HepG2 (cell line): ENCODE results near the gene GDF7. TPM values are rescaled to one million over a fixed set of nuclear protein-coding genes. Genes with fewer than 3 reads are reported as not detected.

Source experiments
- BCL6 ChIP-seq: IDR thresholded peaks from 2 replicates; pipeline ENCODE4 v1.6.1; 2016; ENCODE audit warnings: missing genetic modification reagents, missing compliant biosample characterization
- EP300 ChIP-seq, 3 experiments: sonication (generic) in 1 of 3; formaldehyde crosslinking in 1 of 3; IDR thresholded peaks; 2 replicates each; pipeline versions ENCODE4 v1.5.1 to v1.6.1; 2011 to 2020; ENCODE audit warnings: low read depth in 2 of 3, low read length in 2 of 3, borderline replicate concordance in 1 of 3, improper control_type of control experiment in 1 of 3, mild to moderate bottlenecking in 1 of 3, missing genetic modification reagents in 1 of 3, moderate library complexity in 1 of 3
- FOXA3 ChIP-seq: IDR thresholded peaks from 2 replicates; pipeline ENCODE4 v1.6.1; 2016; ENCODE audit warnings: missing genetic modification reagents, missing compliant biosample characterization
- FOXM1 ChIP-seq: sonication (generic); formaldehyde crosslinking; IDR thresholded peaks from 2 replicates; pipeline ENCODE4 v1.5.0; 2020; ENCODE audit warnings: missing genetic modification reagents
- HINFP ChIP-seq: sonication (generic); formaldehyde crosslinking; IDR thresholded peaks from 2 replicates; pipeline ENCODE4 v1.4.0; 2020; ENCODE audit warnings: low read depth, mild to moderate bottlenecking, missing genetic modification reagents
- HOXA7 ChIP-seq: sonication (generic); formaldehyde crosslinking; IDR thresholded peaks from 2 replicates; pipeline ENCODE4 v1.8.1; 2022; ENCODE audit warnings: mild to moderate bottlenecking, missing genetic modification reagents, moderate library complexity
- HOXA9 ChIP-seq: sonication (generic); formaldehyde crosslinking; IDR thresholded peaks from 2 replicates; pipeline ENCODE4 v1.8.1; 2022; ENCODE audit warnings: missing genetic modification reagents, mild to moderate bottlenecking, moderate library complexity, borderline replicate concordance
- IRX3 ChIP-seq: sonication (generic); formaldehyde crosslinking; IDR thresholded peaks from 2 replicates; pipeline ENCODE4 v1.8.1; 2023; ENCODE audit warnings: mild to moderate bottlenecking, low read depth, missing genetic modification reagents, borderline replicate concordance
- KLF9 ChIP-seq: IDR thresholded peaks from 2 replicates; pipeline ENCODE4 v1.6.1; 2016; ENCODE audit warnings: low read depth
- MAFG ChIP-seq: sonication (generic); formaldehyde crosslinking; IDR thresholded peaks from 2 replicates; pipeline ENCODE4 v1.5.1; 2020; ENCODE audit warnings: mild to moderate bottlenecking, missing genetic modification reagents
- MBD4 ChIP-seq: IDR thresholded peaks from 2 replicates; pipeline ENCODE4 v1.6.1; 2012; ENCODE audit warnings: low read length, inconsistent platforms, borderline replicate concordance
- NFATC3 ChIP-seq: sonication (generic); formaldehyde crosslinking; IDR thresholded peaks from 2 replicates; pipeline ENCODE4 v1.5.1; 2020; ENCODE audit warnings: mild to moderate bottlenecking, missing genetic modification reagents
- NFIC ChIP-seq: IDR thresholded peaks from 2 replicates; pipeline ENCODE4 v1.6.1; 2012; ENCODE audit warnings: mild to moderate bottlenecking, low read length, inconsistent platforms
- PHF21A ChIP-seq: sonication (generic); formaldehyde crosslinking; IDR thresholded peaks from 2 replicates; pipeline ENCODE4 v1.5.0; 2020; ENCODE audit warnings: mild to moderate bottlenecking, missing genetic modification reagents
- PLRG1 ChIP-seq: fragments of 450-650 bp; conservative IDR thresholded peaks from 2 replicates; pipeline ENCODE4 v1.6.1; 2016
- SPEN ChIP-seq: sonication (generic); formaldehyde crosslinking; IDR thresholded peaks from 2 replicates; pipeline ENCODE4 v1.5.1; 2020; ENCODE audit warnings: low read depth, mild to moderate bottlenecking, missing genetic modification reagents
- STAT6 ChIP-seq: sonication (generic); formaldehyde crosslinking; IDR thresholded peaks from 2 replicates; pipeline ENCODE4 v1.4.0; 2020; ENCODE audit warnings: missing genetic modification reagents, mild to moderate bottlenecking, borderline replicate concordance
- SYNCRIP ChIP-seq: fragments of 200-400 bp; formaldehyde crosslinking; IDR thresholded peaks from 2 replicates; pipeline ENCODE4 v1.6.1; 2018; ENCODE audit warnings: mild to moderate bottlenecking, low read depth, low read length; ENCODE audit not compliant: insufficient read depth
- ZFX ChIP-seq: sonication (generic); formaldehyde crosslinking; IDR thresholded peaks from 2 replicates; pipeline ENCODE4 v1.4.0; 2020; ENCODE audit warnings: mild to moderate bottlenecking, low read depth, missing genetic modification reagents, moderate library complexity
- ZKSCAN8 ChIP-seq: IDR thresholded peaks from 2 replicates; pipeline ENCODE4 v1.6.1; 2016; ENCODE audit warnings: borderline replicate concordance, missing genetic modification reagents, missing compliant biosample characterization
- ZNF17 ChIP-seq: sonication (generic); formaldehyde crosslinking; IDR thresholded peaks from 2 replicates; pipeline ENCODE4 v1.5.0; 2020; ENCODE audit warnings: mild to moderate bottlenecking, missing genetic modification reagents
- ZNF460 ChIP-seq: sonication (generic); formaldehyde crosslinking; IDR thresholded peaks from 2 replicates; pipeline ENCODE4 v1.5.1; 2020; ENCODE audit warnings: missing genetic modification reagents, mild to moderate bottlenecking, borderline replicate concordance
- ZNF549 ChIP-seq: sonication (generic); formaldehyde crosslinking; IDR thresholded peaks from 2 replicates; pipeline ENCODE4 v1.5.0; 2020; ENCODE audit warnings: missing genetic modification reagents
- ZNF569 ChIP-seq: sonication (generic); formaldehyde crosslinking; IDR thresholded peaks from 2 replicates; pipeline ENCODE4 v1.5.0; 2020; ENCODE audit warnings: mild to moderate bottlenecking, missing genetic modification reagents, moderate library complexity, borderline replicate concordance
- ZNF572 ChIP-seq: sonication (generic); formaldehyde crosslinking; IDR thresholded peaks from 2 replicates; pipeline ENCODE4 v1.5.1; 2020; ENCODE audit warnings: mild to moderate bottlenecking, missing genetic modification reagents
- ZNF576 ChIP-seq: sonication (generic); formaldehyde crosslinking; IDR thresholded peaks from 2 replicates; pipeline ENCODE4 v1.4.0; 2020; ENCODE audit warnings: mild to moderate bottlenecking, missing genetic modification reagents
- ZNF768 ChIP-seq: sonication (generic); formaldehyde crosslinking; IDR thresholded peaks from 2 replicates; pipeline ENCODE4 v1.4.0; 2020; ENCODE audit warnings: missing genetic modification reagents
- polyA plus RNA-seq, 8 experiments: library from polyadenylated mRNA; depleted of rRNA in 3 of 8; stranded (reverse) in 7 of 8; unstranded in 1 of 8; fragments of >200 nt; fragmentation: Illumina TruSeq in 4 of 8; extraction: Trizol in 4 of 8; gene quantifications; 2 replicates each; pipeline versions ENCODE4 v1.2.1 to v1.2.3, GENCODE V29; 2011 to 2016; ENCODE audit warnings: low read depth in 4 of 8, missing spikeins in 1 of 8, mixed read lengths in 1 of 8; ENCODE audit not compliant: insufficient read depth in 1 of 8
- total RNA-seq, 5 experiments: library from RNA; depleted of rRNA; stranded (reverse); fragments of >200 nt; fragmentation: Illumina TruSeq; extraction: Trizol; gene quantifications; 2 replicates each; pipeline ENCODE4 v1.2.3, GENCODE V29; 2016; ENCODE audit warnings: low read depth in 1 of 5

Gene GDF7
- total and polyA plus RNA-seq, 2 of the 13 experiments (the other 11 are each of a cell fraction or from before 2014, with no cell fraction given): 1.6 to 15.0 TPM

DNA sequence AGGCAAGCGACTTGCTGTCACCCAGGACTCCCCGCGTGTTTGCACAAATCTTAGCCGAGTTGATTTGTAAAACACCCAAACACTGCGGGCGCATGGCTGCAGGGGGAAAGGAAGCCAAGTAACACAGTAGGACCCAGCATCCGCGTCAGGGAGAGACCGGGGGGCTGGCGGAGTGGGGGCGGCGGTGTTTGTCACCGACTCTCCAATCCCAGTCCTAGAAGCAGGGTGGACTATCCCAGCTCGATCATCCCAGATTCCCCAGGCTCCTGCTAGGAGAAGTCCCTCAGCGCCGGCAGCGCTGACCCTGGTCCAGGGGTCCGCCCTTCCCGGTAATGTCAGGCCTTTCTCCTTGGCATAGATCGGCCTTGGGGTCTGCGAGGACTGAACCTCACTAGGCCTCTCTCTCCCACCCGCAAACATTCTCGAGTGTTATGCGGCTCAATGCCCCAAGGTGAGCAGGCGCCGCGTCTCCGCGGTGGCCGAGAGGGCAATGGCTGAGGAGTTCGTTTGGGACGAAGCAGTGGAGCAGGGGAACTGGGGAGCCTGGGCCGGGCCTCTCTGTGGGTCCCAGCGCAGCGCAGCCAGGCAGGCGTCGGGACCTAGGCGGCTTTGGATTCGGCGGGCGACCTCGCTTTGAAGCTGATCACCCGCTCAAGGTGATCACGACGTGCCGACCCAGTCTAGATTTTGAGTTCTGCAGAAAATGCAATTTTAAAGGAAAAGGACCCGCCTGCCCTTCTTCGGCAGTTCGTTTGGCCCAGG is 1.5 kb upstream of the GDF7 start (continued):
- TF ChIP-seq STAT6 (no peak), NFATC3 (CRISPR knock-in tag) (no peak), MBD4 (no peak), KLF9 (CRISPR knock-in tag) (no peak), ZNF460 (CRISPR knock-in tag) (no peak), HINFP (CRISPR knock-in tag) (no peak), ZNF572 (CRISPR knock-in tag) (0 out of 2 replicates have a peak, but pooled peaks have one; percentile 14), FOXA3 (CRISPR knock-in tag) (no peak), MAFG (CRISPR knock-in tag) (no peak), HOXA9 (CRISPR knock-in tag) (no peak), SYNCRIP (no peak), IRX3 (CRISPR knock-in tag) (no peak), PHF21A (CRISPR knock-in tag) (0 out of 2 replicates have a peak, but pooled peaks have one; percentile 41), ZKSCAN8 (CRISPR knock-in tag) (no peak), EP300 (IDR thresholded peaks at IDR 0.05; ENCODE audit: low read depth in 2 of 2, low read length in 2 of 2) (no peak), EP300 (CRISPR knock-in tag; IDR thresholded peaks at IDR 0.05; ENCODE audit: borderline replicate concordance) (no peak), FOXM1 (no peak), PLRG1 (no peak), SPEN (CRISPR knock-in tag) (peak; percentile 11; the same call in 1 of the 2 replicates), ZNF17 (CRISPR knock-in tag) (no peak), ZNF549 (CRISPR knock-in tag) (no peak), ZFX (CRISPR knock-in tag) (no peak; the same call in 1 of the 2 replicates), ZNF768 (CRISPR knock-in tag) (no peak), HOXA7 (no peak), ZNF569 (CRISPR knock-in tag) (no peak), ZNF576 (CRISPR knock-in tag) (no peak), NFIC (no peak), BCL6 (CRISPR knock-in tag) (no peak)
